CMK (cell line): ENCODE data around the gene PCK1.

ENCODE experiments used
- DNase-seq: peaks from one replicate; pipeline ENCODE4 v3.0.0-alpha.2; 2010; ENCODE audit warnings: low read depth

The PCK1 gene

GRCh38 chr20:57577679-57578475, 17.0 kb downstream of the PCK1 start:
- no peak for DNase-seq

DNA sequence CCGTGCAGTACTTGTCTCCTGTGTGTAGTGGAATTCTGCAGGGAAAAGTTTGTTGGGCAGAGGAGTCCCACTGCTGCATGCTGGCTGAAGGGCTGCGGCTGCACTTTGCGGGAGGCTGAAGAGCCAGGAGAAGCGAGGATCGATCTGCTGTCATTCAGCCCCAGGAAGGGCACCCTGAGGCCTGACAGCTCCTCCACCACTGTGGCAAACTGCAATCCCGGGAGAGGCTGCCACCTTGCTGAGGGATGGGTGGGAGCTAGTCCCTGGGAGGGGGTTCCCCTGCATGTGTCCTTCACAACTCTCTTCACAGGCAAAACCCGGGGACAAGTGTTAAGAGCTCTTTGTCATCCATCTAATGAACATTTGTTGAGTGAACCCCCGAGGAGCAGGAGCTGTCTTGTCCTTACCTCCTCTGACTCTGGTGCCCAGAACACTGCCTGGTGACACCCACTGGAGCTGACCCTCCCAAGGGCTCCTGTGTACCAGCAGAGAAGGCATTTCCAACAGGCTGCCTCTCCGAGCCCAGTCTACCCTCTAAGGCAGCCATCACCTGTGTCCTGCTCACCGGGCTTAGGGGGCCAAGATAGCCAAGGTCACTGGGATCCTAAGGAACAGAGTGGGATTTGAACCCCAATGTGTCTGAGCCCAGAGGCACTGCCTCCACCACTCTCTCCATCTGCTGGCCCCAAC, 17.7 kb downstream of the PCK1 start:
- DNase-seq, result no peak

DNA sequence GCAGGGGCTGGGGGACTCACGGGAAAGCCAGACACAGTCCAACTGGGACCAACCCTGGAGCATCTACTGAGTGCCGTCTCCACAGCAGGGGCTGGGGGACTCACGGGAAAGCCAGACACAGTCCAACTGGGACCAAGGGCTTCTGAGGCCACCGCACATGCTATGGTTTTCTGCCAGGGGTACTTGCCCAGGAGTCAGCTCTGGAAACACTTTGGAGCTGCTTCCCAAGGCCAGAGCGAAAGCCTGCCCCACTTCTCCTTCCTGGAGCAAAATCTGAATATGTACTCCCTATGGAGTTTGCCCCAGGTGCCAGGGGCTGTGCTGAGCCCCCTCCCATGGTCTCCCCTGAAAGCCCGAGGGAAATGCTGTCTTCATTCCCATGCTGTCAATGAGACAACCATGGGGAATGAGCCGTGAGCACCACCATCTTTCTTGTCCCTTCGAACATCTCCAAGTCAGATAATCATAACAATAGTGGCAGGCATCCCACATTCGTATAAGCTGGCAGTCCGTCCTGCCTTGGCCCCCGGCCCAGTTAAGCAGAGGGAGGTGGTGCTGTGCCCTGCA, 18.5 kb downstream of the PCK1 start:
- DNase-seq, result no peak

- DNase-seq, result no peak
Observed at GRCh38 chr20:57579898-57580447, 19.1 kb downstream of the PCK1 start.

GRCh38 chr20:57580478-57581201, 19.7 kb downstream of the PCK1 start:
- no peak for DNase-seq

GRCh38 chr20:57581202-57582028, 20.5 kb downstream of the PCK1 start:
- no peak for DNase-seq

- DNase-seq, result no peak
Observed at GRCh38 chr20:57582029-57582378, 21.1 kb downstream of the PCK1 start.

GRCh38 chr20:57582432-57583288, 21.8 kb downstream of the PCK1 start:
- no peak for DNase-seq

DNA sequence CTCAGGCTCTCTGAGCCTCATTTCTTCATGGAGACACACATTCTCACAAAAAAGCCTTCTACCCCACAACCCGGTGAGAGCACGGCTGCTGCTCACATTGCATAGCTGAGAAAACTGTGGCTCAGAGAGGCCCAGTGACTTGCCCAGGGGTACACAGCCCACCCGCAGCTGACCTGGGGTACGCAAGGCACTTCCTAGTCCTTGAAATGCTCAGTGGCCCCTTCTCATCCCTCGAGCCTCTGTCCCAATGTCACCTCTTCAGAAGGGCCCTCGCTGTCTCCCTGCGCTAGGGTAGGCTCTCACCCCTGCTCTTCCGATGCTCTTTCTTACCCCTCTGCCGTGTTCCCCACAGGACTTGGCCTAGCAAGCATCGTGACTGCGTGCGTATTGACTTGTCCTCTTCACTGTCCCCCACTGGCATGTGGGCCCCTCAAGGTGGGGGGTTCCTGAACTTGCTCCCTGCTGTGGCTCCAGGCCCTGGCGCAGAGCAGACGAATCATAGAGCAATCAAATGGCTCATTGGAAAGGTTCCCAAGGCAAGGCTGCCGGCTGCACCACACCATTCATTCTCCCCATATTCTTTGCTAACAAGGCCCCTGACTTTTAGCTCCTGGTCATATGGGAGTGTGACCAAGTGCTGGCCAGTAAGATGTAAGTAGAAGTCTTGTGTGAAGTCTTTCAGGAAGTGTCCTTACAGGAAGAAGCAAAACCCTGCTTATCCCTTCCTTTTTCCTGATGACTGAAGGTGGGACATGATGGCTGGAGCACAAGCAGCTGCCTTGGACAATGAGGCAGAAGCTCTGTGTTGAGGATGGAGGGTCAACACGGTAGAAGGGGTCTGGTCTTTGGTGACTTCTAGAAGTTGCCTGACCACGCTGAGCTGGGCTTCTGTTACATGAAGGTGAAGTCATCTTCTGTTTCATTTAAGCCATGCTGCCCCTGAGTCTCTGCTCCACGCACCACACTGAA, 22.7 kb downstream of the PCK1 start:
- DNase-seq, result no peak

GRCh38 chr20:57584768-57585461, 24.0 kb downstream of the PCK1 start:
- DNase-seq, result no peak

GRCh38 chr20:57585466-57586213, 24.7 kb downstream of the PCK1 start:
- no peak for DNase-seq

DNA sequence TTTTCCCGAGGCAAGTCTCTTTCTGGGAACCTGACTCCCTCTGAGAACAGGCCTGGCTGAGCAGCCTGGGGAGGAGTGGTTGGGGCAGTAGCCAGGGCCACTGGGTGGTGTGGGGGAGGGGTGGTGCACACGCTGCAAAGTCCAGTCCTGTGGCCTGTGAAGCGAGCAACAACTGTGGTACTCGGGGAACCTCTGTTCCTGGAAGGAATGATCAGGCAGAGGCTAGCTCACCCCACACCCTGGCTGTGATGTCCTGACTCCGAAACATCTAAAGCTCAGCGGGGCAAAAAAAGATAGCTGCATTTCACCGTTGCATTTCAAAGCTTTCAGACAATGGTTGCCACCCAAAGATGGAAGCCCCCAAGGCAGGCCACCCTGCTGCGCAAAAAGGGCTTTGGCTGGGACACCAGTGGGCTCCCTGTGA, 25.5 kb downstream of the PCK1 start:
- no peak for DNase-seq

GRCh38 chr20:57586943-57587277, 26.0 kb downstream of the PCK1 start:
- DNase-seq, result no peak

DNA sequence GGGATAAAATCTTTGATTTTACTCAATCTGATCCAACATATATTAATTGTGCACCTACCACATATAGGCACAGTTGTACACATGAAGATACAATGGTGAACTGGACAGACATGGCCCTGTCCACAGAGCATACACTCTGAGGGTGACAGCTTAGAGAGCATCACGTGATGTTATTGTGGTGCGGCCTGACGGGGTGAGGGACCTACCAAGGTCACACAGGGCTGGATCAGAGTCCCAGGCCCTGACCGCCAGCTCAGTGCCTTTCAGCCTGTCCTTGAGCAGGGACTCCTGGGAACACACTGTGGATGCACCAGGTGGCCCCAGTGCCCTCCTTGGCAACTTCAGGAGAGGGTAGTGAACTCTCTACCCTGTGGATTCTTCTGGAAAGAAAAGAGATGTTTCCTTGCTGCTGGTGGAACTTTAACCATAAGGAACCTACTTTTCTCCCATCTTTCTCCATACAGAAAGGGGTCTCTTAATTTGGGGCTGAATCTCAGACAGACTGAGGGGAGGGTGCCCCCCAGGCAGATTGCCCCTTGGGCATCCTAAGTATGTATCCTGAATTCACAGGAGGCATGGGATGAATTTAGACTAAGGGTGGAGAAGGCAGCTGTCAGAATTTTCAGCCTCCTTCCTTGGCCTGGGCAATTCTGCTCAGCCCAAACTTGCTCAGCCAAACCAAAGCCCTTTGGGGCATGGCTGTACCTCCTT, 26.5 kb downstream of the PCK1 start:
- DNase-seq, result no peak

- DNase-seq, result no peak
Observed at GRCh38 chr20:57587989-57588377, 27.1 kb downstream of the PCK1 start.

- no peak for DNase-seq
Observed at GRCh38 chr20:57588596-57588995, 27.7 kb downstream of the PCK1 start.

DNA sequence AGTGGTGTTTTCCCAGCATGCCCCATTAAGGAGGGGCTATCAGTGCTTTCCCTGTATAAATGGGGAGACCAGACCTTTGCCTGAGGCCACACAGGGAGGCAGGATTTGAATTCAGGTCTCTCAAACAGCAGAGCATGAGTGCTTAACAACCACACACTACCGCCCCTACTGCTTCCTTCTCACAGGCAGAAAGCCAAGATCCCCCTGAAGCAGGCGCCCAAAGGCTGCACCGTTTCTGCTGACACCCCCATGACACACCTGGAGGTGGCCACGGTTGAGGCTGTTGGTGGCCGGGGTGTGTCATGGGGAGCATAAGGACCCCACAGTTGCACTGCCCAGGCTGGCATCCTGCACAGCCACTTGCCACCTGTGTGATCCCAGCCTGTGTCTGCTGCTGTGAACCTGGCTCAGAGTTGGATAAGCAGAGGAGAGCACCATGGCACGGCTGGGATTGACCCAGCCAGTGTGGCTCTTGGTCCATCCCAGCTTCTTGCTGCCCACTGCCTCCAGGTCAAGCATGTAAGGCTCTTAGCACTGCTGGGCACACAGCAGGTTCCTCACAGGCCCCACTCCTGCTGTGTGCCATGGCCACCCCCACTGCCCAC, 28.3 kb downstream of the PCK1 start:
- no peak for DNase-seq
